AG10803 (cell line): ENCODE data around the gene PTPRA.

ENCODE experiments used
- DNase-seq: peaks from one replicate; pipeline ENCODE4 v3.0.0; 2010; ENCODE audit warnings: low read depth
- H3K4me3 ChIP-seq: 2 replicates; pipeline ENCODE4 v1.5.1; 2011; ENCODE audit warnings: mild to moderate bottlenecking, low read length, control low read depth
- CTCF ChIP-seq: conservative IDR thresholded peaks from 2 replicates; pipeline ENCODE4 v1.5.1; 2011; ENCODE audit warnings: mild to moderate bottlenecking, low read length, control low read depth, inconsistent platforms

PTPRA gene

DNA sequence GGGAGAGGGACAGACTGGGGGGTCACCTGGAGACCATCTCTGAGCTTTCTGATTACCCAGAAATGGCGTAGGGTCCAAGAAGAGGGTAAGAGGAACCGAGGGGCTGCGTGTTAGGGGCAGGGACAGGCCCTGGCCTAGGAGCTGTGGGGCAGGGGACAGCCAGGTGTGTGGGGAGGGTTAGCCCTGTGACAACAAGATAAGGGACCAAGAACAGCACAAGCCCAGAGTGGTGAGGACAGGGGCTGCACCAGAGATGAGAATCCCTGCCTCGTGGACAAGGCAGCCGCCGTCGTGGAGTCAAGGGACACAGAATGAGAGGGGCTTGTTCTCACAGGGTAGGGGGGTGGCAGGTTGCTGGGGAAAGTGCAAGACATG lies 211.7 kb downstream of the PTPRA start:
- no peak overlapping the region for H3K4me3 ChIP-seq
- TF ChIP-seq CTCF = no peak
- DNase-seq = no peak

GRCh38 chr20:3085571-3086072 lies 212.3 kb downstream of the PTPRA start:
- TF ChIP-seq CTCF = no peak
- no peak for DNase-seq
- H3K4me3 ChIP-seq = no peak overlapping the region

GRCh38 chr20:3088031-3088430 lies 214.8 kb downstream of the PTPRA start:
- H3K4me3 ChIP-seq = no peak overlapping the region
- TF ChIP-seq CTCF = no peak
- no peak for DNase-seq
